ENCODE results near the gene LRFN3. TPM values are rescaled to one million over a fixed set of nuclear protein-coding genes. Genes with fewer than 3 reads are reported as not detected.

The LRFN3 gene
- total RNA-seq, 4 donors from 2014 or later = 12.1 to 48.6 (median 16.6) TPM

DNA sequence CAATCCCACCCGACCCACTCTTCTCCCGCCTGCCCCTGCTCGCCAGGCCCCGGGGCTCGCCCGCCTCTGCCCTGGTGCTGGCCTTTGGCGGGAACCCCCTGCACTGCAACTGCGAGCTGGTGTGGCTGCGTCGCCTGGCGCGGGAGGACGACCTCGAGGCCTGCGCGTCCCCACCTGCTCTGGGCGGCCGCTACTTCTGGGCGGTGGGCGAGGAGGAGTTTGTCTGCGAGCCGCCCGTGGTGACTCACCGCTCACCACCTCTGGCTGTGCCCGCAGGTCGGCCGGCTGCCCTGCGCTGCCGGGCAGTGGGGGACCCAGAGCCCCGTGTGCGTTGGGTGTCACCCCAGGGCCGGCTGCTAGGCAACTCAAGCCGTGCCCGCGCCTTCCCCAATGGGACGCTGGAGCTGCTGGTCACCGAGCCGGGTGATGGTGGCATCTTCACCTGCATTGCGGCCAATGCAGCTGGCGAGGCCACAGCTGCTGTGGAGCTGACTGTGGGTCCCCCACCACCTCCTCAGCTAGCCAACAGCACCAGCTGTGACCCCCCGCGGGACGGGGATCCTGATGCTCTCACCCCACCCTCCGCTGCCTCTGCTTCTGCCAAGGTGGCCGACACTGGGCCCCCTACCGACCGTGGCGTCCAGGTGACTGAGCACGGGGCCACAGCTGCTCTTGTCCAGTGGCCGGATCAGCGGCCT is 4.1 kb downstream of the LRFN3 start:
- H3K36me3 ChIP-seq = no peaks in the 10 kb centered on the region
- peaks cover 12 to 31% (median 30%) of the 10 kb centered on the region in 4 donors for H3K4me1 ChIP-seq
- in situ Hi-C loops (cut with MboI; ENCODE audit: low pct_ligation_motif_present in 1 of 4, low pct_unique_long_range_greater_than_20kb in 1 of 4, low sequenced_read_pairs in 3 of 4) (no loop called here), intact Hi-C loops (cut with DNase I; ENCODE audit: low total_unique reads) (loop anchor here (5.0 kb wide), 1 partner anchor 1123 kb away; no protein-coding TSS in a partner anchor)
- no peak for DNase-seq
- TF ChIP-seq POLR2AphosphoS5 (IDR thresholded peaks at IDR 0.05) (no peak), EP300 (IDR thresholded peaks at IDR 0.05; ENCODE audit: low read depth) (no peak), POLR2A (IDR thresholded peaks at IDR 0.05) (no peak)
- TF ChIP-seq, protein P1, sequence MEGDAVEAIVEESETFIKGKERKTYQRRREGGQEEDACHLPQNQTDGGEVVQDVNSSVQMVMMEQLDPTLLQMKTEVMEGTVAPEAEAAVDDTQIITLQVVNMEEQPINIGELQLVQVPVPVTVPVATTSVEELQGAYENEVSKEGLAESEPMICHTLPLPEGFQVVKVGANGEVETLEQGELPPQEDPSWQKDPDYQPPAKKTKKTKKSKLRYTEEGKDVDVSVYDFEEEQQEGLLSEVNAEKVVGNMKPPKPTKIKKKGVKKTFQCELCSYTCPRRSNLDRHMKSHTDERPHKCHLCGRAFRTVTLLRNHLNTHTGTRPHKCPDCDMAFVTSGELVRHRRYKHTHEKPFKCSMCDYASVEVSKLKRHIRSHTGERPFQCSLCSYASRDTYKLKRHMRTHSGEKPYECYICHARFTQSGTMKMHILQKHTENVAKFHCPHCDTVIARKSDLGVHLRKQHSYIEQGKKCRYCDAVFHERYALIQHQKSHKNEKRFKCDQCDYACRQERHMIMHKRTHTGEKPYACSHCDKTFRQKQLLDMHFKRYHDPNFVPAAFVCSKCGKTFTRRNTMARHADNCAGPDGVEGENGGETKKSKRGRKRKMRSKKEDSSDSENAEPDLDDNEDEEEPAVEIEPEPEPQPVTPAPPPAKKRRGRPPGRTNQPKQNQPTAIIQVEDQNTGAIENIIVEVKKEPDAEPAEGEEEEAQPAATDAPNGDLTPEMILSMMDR (IDR thresholded peaks at IDR 0.05) = no peak
- 97 to 100% methylated on average over 6 to 39 of the region's 51 CpGs for WGBS, 2 donors (ENCODE audit: low coverage in 1 of 2)
- H3K27me3 ChIP-seq = no peaks in the 10 kb centered on the region
- no peak overlapping the region for H3K4me3 ChIP-seq
- no peak overlapping the region for H3K27ac ChIP-seq
- no peaks in the 10 kb centered on the region for H3K9me3 ChIP-seq

DNA sequence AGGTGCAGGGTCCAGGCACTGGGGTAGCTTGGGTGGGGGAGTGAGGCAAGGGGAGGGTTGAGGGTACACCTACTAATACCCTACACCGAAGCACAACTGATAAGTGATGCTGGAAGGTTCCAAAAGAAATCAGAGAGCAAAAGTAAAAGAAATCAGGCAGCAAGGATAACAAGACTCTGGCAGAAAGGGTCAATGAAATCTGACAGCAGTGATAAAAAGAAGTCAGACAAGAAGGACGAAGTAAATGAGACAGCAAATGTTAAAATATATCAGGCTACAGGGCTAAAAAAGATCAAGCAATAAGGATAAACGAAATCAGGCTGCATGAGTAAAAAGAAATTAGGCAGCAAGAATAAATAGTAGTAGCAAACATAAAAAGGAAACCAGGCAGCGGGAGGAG is 4.7 kb downstream of the LRFN3 start:
- no peaks in the 10 kb centered on the region for H3K9me3 ChIP-seq
- no peaks in the 10 kb centered on the region for H3K36me3 ChIP-seq
- no peaks in the 10 kb centered on the region for H3K27me3 ChIP-seq
- in situ Hi-C loops (cut with MboI; ENCODE audit: low pct_ligation_motif_present in 1 of 4, low pct_unique_long_range_greater_than_20kb in 1 of 4, low sequenced_read_pairs in 3 of 4) = no loop called here
- intact Hi-C loops (cut with DNase I; ENCODE audit: low total_unique reads) = loop anchor here (5.0 kb wide), 1 partner anchor 1124 kb away; no protein-coding TSS in a partner anchor
- H3K27ac ChIP-seq = no peak overlapping the region
- no peak for TF ChIP-seq POLR2A (IDR thresholded peaks at IDR 0.05)
- TF ChIP-seq, protein P1 (IDR thresholded peaks at IDR 0.05) = no peak
- no peak for TF ChIP-seq POLR2AphosphoS5 (IDR thresholded peaks at IDR 0.05)
- no peak for TF ChIP-seq EP300 (IDR thresholded peaks at IDR 0.05; ENCODE audit: low read depth)
- no peak overlapping the region for H3K4me3 ChIP-seq
- H3K4me1 ChIP-seq = peaks cover 6 to 25% (median 24%) of the 10 kb centered on the region in 4 donors
- 57 to 80% methylated on average over 3 to 4 of the region's 4 CpGs for WGBS, 2 donors (ENCODE audit: low coverage in 1 of 2)
- no peak for DNase-seq

DNA sequence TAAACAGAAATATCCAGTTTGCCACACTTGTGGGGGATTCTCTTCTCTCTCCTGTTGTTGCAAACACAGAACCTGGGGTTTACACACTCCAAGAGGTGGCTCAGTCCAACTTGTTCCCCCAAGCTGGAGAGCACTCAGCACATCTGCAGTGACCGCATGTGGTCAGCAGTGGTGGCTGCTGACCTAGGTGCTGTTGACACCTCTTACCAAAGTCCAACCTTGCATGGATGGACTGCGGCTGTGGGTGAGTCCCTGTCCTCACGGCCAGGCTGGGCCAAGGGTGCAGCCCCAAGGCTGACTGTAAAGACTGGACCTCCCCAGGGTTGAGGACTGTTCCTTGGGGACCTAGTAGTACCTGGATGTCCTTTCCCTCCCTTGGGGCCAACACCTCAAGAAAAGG is 6.1 kb downstream of the LRFN3 start:
- H3K4me3 ChIP-seq = no peak overlapping the region
- H3K36me3 ChIP-seq = no peaks in the 10 kb centered on the region
- peaks cover 6 to 16% (median 15%) of the 10 kb centered on the region in 4 donors for H3K4me1 ChIP-seq
- no peaks in the 10 kb centered on the region for H3K27me3 ChIP-seq
- H3K9me3 ChIP-seq = no peaks in the 10 kb centered on the region
- intact Hi-C loops (cut with DNase I; ENCODE audit: low total_unique reads) = loop anchor here (5.0 kb wide), 1 partner anchor 1125 kb away; no protein-coding TSS in a partner anchor
- WGBS, 2 donors (ENCODE audit: low coverage in 1 of 2) = 92% methylated on average over 3 of the region's 3 CpGs; no CpG with 5 or more reads in 1 of the 2 donors
- TF ChIP-seq EP300 (IDR thresholded peaks at IDR 0.05; ENCODE audit: low read depth) = no peak
- no peak for DNase-seq
- no peak overlapping the region for H3K27ac ChIP-seq
- in situ Hi-C loops (cut with MboI; ENCODE audit: low pct_ligation_motif_present in 1 of 4, low pct_unique_long_range_greater_than_20kb in 1 of 4, low sequenced_read_pairs in 3 of 4) = no loop called here

DNA sequence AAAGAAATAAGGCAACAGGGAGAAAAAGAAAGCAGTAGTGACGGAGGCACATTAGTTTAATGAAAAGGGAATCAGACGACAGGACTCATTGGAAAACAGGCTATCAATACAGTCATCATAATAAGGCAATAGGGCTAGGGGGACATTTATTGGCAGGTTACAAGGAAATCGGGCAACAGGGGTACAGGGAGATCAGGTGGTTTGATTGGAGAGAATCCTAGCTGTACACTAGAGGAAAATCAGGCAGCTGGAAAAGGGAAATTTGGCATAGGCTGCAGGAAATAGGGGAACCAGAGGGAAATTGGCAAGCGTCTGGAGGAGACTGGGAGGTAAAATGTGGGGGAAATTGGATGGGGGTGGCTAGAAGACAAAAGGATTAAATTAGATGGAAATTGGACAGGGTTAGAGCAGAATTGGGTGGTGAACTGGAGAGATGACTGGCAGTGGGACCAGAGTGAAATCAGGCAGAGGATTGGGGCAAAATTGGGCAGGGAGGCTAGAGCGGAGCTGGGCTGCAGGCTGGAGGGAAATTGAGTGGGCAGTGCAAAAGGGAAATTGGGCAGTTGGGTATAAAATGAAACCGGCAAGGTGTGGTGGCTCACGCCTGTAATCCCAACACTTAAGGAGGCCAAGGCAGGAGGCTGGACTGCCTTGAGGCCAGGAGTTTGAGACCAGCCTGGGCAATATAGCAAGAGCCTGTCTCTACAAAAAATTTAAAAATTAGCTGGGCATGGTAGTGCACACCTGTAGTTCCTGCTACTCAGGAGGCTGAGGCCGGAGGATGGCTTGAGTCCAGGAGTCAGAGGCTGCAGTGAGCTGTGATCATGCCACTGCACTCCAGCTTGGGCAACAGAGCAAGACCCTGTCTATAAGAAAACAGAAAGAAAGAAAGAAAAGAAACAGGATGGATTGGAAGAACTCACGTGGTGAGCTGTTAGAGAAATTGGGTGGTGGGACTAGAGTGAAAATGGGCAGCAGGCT is 7.4 kb downstream of the LRFN3 start:
- TF ChIP-seq POLR2AphosphoS5 (IDR thresholded peaks at IDR 0.05) = no peak
- TF ChIP-seq, protein P1 (IDR thresholded peaks at IDR 0.05) = no peak
- TF ChIP-seq POLR2A (IDR thresholded peaks at IDR 0.05) = no peak
- no peak for TF ChIP-seq EP300 (IDR thresholded peaks at IDR 0.05; ENCODE audit: low read depth)
- Histone ChIP-seq H3K27ac (no peak overlapping the region), H3K4me1 (peaks cover 0 to 3% (median under 1%) of the 10 kb centered on the region in 4 donors), H3K27me3 (no peaks in the 10 kb centered on the region), H3K9me3 (no peaks in the 10 kb centered on the region), H3K4me3 (no peak overlapping the region), H3K36me3 (no peaks in the 10 kb centered on the region)
- in situ Hi-C loops (cut with MboI; ENCODE audit: low pct_ligation_motif_present in 1 of 4, low pct_unique_long_range_greater_than_20kb in 1 of 4, low sequenced_read_pairs in 3 of 4) = no loop called here
- WGBS, 2 donors (ENCODE audit: low coverage in 1 of 2) = 84 to 88% methylated on average over 8 to 9 of the region's 9 CpGs
- intact Hi-C loops (cut with DNase I; ENCODE audit: low total_unique reads) = loop anchor here (5.0 kb wide), 1 partner anchor 1126 kb away; no protein-coding TSS in a partner anchor
- DNase-seq = no peak

Measured in transverse colon (tissue), 4 donors.